GM12878 (cell line): ENCODE data around the gene MAL. TPM values are rescaled to one million over a fixed set of nuclear protein-coding genes. Genes with fewer than 3 reads are reported as not detected.
A peak's percentile ranks its signal among the peaks of the same experiment; 100 is the strongest.

Experiments
- ATAC-seq: fragments of 200-7000 bp; cut with Tn5 transposase; 3 replicates; pipeline ENCODE4 v1.9.1; 2020; ENCODE audit warnings: mild to moderate bottlenecking, moderate library complexity
- BruUV-seq: library from RNA; stranded (reverse); fragments of 400-500 nt; replicated peaks from 2 replicates; lab custom pipeline; 2021; lab: Mats Ljungman, UMichigan
- CTCF ChIA-PET: fragments of 300-600 bp; sonication (Branson Sonifier 250); formaldehyde crosslinking; extraction: SDS; loops from one replicate; lab custom pipeline; 2021; ENCODE audit warnings: inconsistent platforms; lab: Yijun Ruan, JAX
- POLR2A ChIA-PET: fragments of 350-600 bp; formaldehyde crosslinking; extraction: SDS; loops from one replicate; lab custom pipeline; 2021; ENCODE audit warnings: inconsistent platforms; lab: Charles Lee
- RAD21 ChIA-PET: fragments of 300-600 bp; sonication (Branson Sonifier 250); formaldehyde crosslinking; loops from one replicate; lab custom pipeline; 2023; ENCODE audit warnings: antibody characterized with exemption; ENCODE audit not compliant: unreplicated experiment; lab: Charles Lee
- SMC1A ChIA-PET: fragments of 300-600 bp; sonication (Branson Sonifier 250); formaldehyde crosslinking; loops from one replicate; lab custom pipeline; 2023; ENCODE audit not compliant: unreplicated experiment, uncharacterized antibody; lab: Charles Lee
- DNase-seq: peaks from one replicate; pipeline ENCODE4 v3.0.0-alpha.2; 2011; ENCODE audit warnings: low read depth, low spot score
- FAIRE-seq: peaks from 3 replicates; lab custom pipeline; 2011; peaks lifted over from hg19 to GRCh38; lab: Jason Lieb, UNC
- H2AFZ ChIP-seq: 2 replicates; pipeline ENCODE4 v1.6.0; 2011; ENCODE audit warnings: low read depth, low read length, control low read depth; ENCODE audit not compliant: control insufficient read depth
- H3K27ac ChIP-seq: 2 replicates; pipeline ENCODE4 v1.5.1; 2011; ENCODE audit warnings: control low read depth; ENCODE audit not compliant: control insufficient read depth, insufficient read depth
- H3K27me3 ChIP-seq, 2 experiments: replicated peaks in 1 of 2; 2 replicates each; pipeline versions ENCODE4 v1.6.0 to v1.6.1; 2011; ENCODE audit warnings: low read length in 1 of 2; ENCODE audit not compliant: control insufficient read depth in 2 of 2, insufficient read depth in 2 of 2
- H3K36me3 ChIP-seq, 2 experiments: 2 replicates each; pipeline ENCODE4 v1.5.1; 2011; ENCODE audit warnings: low read length in 1 of 2; ENCODE audit not compliant: control insufficient read depth in 2 of 2, insufficient read depth in 2 of 2
- H3K4me1 ChIP-seq: 2 replicates; pipeline ENCODE4 v1.6.1; 2011; ENCODE audit warnings: mild to moderate bottlenecking, low read length, moderate library complexity, mixed read lengths; ENCODE audit not compliant: control insufficient read depth, insufficient read depth
- H3K4me2 ChIP-seq: 2 replicates; pipeline ENCODE4 v1.6.0; 2011; ENCODE audit warnings: control low read depth; ENCODE audit not compliant: control insufficient read depth, insufficient read depth
- H3K4me3 ChIP-seq: fragments of 200-600 bp; sonication (generic); 2 replicates; pipeline ENCODE4 v1.5.1; 2016
- H3K79me2 ChIP-seq: 2 replicates; pipeline ENCODE4 v1.6.0; 2011; ENCODE audit warnings: low read length; ENCODE audit not compliant: control insufficient read depth, insufficient read depth
- H3K9ac ChIP-seq: 2 replicates; pipeline ENCODE4 v1.8.0; 2011; ENCODE audit warnings: low read length, control low read depth, mixed read lengths; ENCODE audit not compliant: control insufficient read depth, insufficient read depth
- H3K9me3 ChIP-seq: replicated peaks from 3 replicates; pipeline ENCODE4 v1.5.1; 2011; ENCODE audit warnings: mild to moderate bottlenecking, low read length; ENCODE audit not compliant: control insufficient read depth, insufficient read depth
- H4K20me1 ChIP-seq: 2 replicates; pipeline ENCODE4 v1.6.0; 2011; ENCODE audit not compliant: control insufficient read depth, insufficient read depth
- FOS ChIP-seq: IDR thresholded peaks from 3 replicates; pipeline ENCODE4 v1.6.1; 2011; ENCODE audit warnings: borderline replicate concordance; ENCODE audit not compliant: insufficient read length; ENCODE audit errors: extremely low read depth
- MTA2 ChIP-seq: fragments of 450-650 bp; IDR thresholded peaks from 2 replicates; pipeline ENCODE4 v1.6.1; 2016; ENCODE audit warnings: low read depth, mild to moderate bottlenecking, moderate library complexity
- POLR2AphosphoS2 ChIP-seq: IDR thresholded peaks from 2 replicates; pipeline ENCODE4 v1.6.1; 2011; ENCODE audit warnings: low read depth, mild to moderate bottlenecking, low read length, improper control_type of control experiment, moderate library complexity
- SPI1 ChIP-seq: IDR thresholded peaks from 2 replicates; pipeline ENCODE4 v1.6.1; 2011; ENCODE audit warnings: low read depth, mild to moderate bottlenecking, low read length, moderate library complexity, borderline replicate concordance; ENCODE audit not compliant: insufficient read depth
- TCF3 ChIP-seq: IDR thresholded peaks from 2 replicates; pipeline ENCODE4 v1.6.1; 2012; ENCODE audit warnings: low read depth, mild to moderate bottlenecking, low read length, borderline replicate concordance; ENCODE audit not compliant: insufficient read depth
- ZZZ3 ChIP-seq: IDR thresholded peaks from 2 replicates; pipeline ENCODE4 v1.6.1; 2011; ENCODE audit warnings: low read depth; ENCODE audit not compliant: control insufficient read depth, insufficient read length
- WGBS: methylation state at CpG from one replicate; pipeline ENCODE4 v1.1.6; 2016; ENCODE audit warnings: low lambda C conversion rate; ENCODE audit not compliant: insufficient replicate concordance, insufficient coverage; ENCODE audit errors: missing lambda C conversion rate; 5-methylcytosine and 5-hydroxymethylcytosine counted together
- in situ Hi-C: fragments of 300-500 bp; cut with MboI; formaldehyde crosslinking; loops from 9 replicates; pipeline ENCODE4 v1.14.3; 2018; ENCODE audit warnings: mixed read lengths
- intact Hi-C: fragments of 100-400 bp; cut with micrococcal nuclease; formaldehyde crosslinking; loops from one replicate; pipeline ENCODE4 v1.14.2; 2022; ENCODE audit not compliant: unreplicated experiment
- polyA plus RNA-seq, 11 experiments: library from polyadenylated mRNA; depleted of rRNA in 4 of 11; unstranded in 6 of 11; stranded (reverse) in 5 of 11; fragments of >200 nt; fragmentation: Nextera tagmentation in 4 of 11; fragmentation: Illumina TruSeq in 1 of 11; extraction: Ambion mirVana in 4 of 11; extraction: Trizol in 1 of 11; gene quantifications; 1 replicate in 1 of 11; 2 replicates in 10 of 11; pipeline versions ENCODE4 v1.2.1 to v1.2.3, GENCODE V29; 2011 to 2016; ENCODE audit warnings: inconsistent platforms in 2 of 11, missing spikeins in 2 of 11, low read depth in 1 of 11
- total RNA-seq, 4 experiments: library from RNA; depleted of rRNA in 3 of 4; stranded (reverse); fragments of >200 nt in 3 of 4; fragmentation: Illumina TruSeq in 1 of 4; extraction: Trizol in 1 of 4; gene quantifications; 2 replicates each; pipeline versions ENCODE4 v1.2.1 to v1.2.3, GENCODE V29; 2013 to 2021
- TF ChIP-seq, protein P1 (sequence below): fragments of 450-650 bp; IDR thresholded peaks from 2 replicates; pipeline ENCODE4 v1.6.1; 2014; ENCODE audit warnings: mild to moderate bottlenecking
- TF ChIP-seq, protein P2 (sequence below): fragments of 450-650 bp; formaldehyde crosslinking; IDR thresholded peaks from 2 replicates; pipeline ENCODE4 v1.5.0; 2022; ENCODE audit warnings: mild to moderate bottlenecking, missing genetic modification characterization
- TF ChIP-seq, protein P3 (sequence below): fragments of 450-650 bp; IDR thresholded peaks from 2 replicates; pipeline ENCODE4 v1.6.1; 2017; ENCODE audit warnings: mild to moderate bottlenecking, moderate library complexity

Gene MAL
- total and polyA plus RNA-seq, 10 of the 15 experiments (the other 5 are each of a cell fraction or from before 2014, with no cell fraction given) = 1.3 to 4.5 (median 1.7) TPM

DNA sequence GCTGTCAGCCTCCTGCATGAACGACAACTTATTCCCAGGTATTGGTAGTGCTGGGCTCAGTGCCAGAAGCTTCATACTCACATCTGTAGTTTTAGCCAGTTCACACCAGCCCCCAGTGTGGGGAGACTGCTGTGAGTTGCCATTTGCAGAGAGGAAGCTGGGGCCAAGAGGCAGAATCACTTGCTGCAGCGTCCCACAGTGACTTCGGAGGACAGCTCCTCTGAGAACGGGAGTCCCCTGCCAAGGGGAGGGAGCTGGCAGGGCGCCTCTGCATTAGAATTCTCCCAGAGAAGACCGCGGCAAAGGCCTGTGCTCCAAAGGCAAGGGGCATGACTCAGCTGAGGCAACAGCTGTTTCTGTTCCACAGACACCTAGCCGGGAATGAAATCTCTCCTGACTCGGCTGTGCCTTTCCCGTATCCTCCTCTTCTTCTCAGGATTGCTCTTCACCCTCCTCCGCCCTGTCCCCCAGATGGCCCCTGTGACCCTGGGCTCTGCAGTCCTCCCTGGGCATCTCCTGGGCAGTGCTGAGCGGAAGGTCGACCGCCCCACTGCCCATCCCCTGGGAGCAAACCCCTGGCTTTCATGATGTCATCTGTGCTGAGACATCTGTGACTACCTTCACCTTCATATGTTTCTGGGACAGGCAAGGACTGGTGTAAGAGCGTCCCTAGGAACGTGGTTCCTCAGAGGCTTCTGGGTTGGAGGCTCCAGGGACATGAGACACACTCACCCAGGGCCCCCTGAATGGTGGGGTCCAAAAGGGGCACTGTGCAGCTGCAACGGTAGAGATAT, 18.0 kb downstream of the MAL start:
- in situ Hi-C loops (no loop called here), intact Hi-C loops (loop anchor here (5.0 kb wide), 1 partner anchor 34 kb away; no protein-coding TSS in a partner anchor)
- Histone ChIP-seq H4K20me1 (no peaks in the 10 kb centered on the region), H3K4me1 (peaks cover 48% of the 10 kb centered on the region), H3K4me2 (peak overlapping the region; percentile 51; the same call in 1 of the 2 replicates), H3K4me3 (no peak overlapping the region), H3K36me3 (no peaks in the 10 kb centered on the region), H3K79me2 (no peaks in the 10 kb centered on the region), H2AFZ (no peak overlapping the region; the same call in 1 of the 2 replicates), H3K9me3 (no peaks in the 10 kb centered on the region), H3K9ac (no peak overlapping the region), H3K27ac (peak overlapping the region; percentile 51), H3K27me3 (no peaks in the 10 kb centered on the region)
- RAD21 ChIA-PET = interaction anchor here (0.7 to 4.9 kb wide), 10 partner anchors 10 to 57 kb away, joined by 3 to 61 read pairs (median 5); partner anchors contain the start of gene MAL
- ATAC-seq (peak; percentile 67), FAIRE-seq (peak; percentile 57), DNase-seq (peak; percentile 75)
- SMC1A ChIA-PET = interaction anchor here (0.6 to 4.6 kb wide), 9 partner anchors 10 to 35 kb away, joined by 3 to 44 read pairs (median 8); no protein-coding TSS in a partner anchor
- CTCF ChIA-PET = interaction anchor here (0.7 to 5.2 kb wide), 13 partner anchors 9 to 57 kb away, joined by 3 to 58 read pairs (median 5); partner anchors contain the start of gene MAL
- no TSS peak for BruUV-seq
- 16% methylated on average over 17 of the region's 17 CpGs for WGBS
- POLR2A ChIA-PET = interaction anchor here (0.6 to 1.9 kb wide), 9 partner anchors 8 to 33 kb away, joined by 3 to 11 read pairs (median 3); partner anchors contain the start of gene MAL
- no peak for TF ChIP-seq ZZZ3
- 0 out of 2 replicates have a peak, but pooled peaks have one; percentile 18 for TF ChIP-seq TCF3
- TF ChIP-seq POLR2AphosphoS2 = no peak
- no peak for TF ChIP-seq FOS
- peak; percentile 41; the same call in 1 of the 2 replicates for TF ChIP-seq SPI1
- TF ChIP-seq, protein P1, sequence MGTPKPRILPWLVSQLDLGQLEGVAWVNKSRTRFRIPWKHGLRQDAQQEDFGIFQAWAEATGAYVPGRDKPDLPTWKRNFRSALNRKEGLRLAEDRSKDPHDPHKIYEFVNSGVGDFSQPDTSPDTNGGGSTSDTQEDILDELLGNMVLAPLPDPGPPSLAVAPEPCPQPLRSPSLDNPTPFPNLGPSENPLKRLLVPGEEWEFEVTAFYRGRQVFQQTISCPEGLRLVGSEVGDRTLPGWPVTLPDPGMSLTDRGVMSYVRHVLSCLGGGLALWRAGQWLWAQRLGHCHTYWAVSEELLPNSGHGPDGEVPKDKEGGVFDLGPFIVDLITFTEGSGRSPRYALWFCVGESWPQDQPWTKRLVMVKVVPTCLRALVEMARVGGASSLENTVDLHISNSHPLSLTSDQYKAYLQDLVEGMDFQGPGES = no peak
- TF ChIP-seq, protein P2, sequence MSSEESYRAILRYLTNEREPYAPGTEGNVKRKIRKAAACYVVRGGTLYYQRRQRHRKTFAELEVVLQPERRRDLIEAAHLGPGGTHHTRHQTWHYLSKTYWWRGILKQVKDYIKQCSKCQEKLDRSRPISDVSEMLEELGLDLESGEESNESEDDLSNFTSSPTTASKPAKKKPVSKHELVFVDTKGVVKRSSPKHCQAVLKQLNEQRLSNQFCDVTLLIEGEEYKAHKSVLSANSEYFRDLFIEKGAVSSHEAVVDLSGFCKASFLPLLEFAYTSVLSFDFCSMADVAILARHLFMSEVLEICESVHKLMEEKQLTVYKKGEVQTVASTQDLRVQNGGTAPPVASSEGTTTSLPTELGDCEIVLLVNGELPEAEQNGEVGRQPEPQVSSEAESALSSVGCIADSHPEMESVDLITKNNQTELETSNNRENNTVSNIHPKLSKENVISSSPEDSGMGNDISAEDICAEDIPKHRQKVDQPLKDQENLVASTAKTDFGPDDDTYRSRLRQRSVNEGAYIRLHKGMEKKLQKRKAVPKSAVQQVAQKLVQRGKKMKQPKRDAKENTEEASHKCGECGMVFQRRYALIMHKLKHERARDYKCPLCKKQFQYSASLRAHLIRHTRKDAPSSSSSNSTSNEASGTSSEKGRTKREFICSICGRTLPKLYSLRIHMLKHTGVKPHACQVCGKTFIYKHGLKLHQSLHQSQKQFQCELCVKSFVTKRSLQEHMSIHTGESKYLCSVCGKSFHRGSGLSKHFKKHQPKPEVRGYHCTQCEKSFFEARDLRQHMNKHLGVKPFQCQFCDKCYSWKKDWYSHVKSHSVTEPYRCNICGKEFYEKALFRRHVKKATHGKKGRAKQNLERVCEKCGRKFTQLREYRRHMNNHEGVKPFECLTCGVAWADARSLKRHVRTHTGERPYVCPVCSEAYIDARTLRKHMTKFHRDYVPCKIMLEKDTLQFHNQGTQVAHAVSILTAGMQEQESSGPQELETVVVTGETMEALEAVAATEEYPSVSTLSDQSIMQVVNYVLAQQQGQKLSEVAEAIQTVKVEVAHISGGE = no peak
- TF ChIP-seq, protein P3, sequence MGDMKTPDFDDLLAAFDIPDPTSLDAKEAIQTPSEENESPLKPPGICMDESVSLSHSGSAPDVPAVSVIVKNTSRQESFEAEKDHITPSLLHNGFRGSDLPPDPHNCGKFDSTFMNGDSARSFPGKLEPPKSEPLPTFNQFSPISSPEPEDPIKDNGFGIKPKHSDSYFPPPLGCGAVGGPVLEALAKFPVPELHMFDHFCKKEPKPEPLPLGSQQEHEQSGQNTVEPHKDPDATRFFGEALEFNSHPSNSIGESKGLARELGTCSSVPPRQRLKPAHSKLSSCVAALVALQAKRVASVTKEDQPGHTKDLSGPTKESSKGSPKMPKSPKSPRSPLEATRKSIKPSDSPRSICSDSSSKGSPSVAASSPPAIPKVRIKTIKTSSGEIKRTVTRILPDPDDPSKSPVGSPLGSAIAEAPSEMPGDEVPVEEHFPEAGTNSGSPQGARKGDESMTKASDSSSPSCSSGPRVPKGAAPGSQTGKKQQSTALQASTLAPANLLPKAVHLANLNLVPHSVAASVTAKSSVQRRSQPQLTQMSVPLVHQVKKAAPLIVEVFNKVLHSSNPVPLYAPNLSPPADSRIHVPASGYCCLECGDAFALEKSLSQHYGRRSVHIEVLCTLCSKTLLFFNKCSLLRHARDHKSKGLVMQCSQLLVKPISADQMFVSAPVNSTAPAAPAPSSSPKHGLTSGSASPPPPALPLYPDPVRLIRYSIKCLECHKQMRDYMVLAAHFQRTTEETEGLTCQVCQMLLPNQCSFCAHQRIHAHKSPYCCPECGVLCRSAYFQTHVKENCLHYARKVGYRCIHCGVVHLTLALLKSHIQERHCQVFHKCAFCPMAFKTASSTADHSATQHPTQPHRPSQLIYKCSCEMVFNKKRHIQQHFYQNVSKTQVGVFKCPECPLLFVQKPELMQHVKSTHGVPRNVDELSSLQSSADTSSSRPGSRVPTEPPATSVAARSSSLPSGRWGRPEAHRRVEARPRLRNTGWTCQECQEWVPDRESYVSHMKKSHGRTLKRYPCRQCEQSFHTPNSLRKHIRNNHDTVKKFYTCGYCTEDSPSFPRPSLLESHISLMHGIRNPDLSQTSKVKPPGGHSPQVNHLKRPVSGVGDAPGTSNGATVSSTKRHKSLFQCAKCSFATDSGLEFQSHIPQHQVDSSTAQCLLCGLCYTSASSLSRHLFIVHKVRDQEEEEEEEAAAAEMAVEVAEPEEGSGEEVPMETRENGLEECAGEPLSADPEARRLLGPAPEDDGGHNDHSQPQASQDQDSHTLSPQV = no peak
- peak; percentile 22 for TF ChIP-seq MTA2
